Activated naive CD4-positive, alpha-beta T cell (primary cell): ENCODE results near the gene TRAPPC11.
"Not testable (repeated sequence)": the region's sequence is repeated elsewhere in the genome, so short reads cannot be mapped to it uniquely, and the experiment has no call there.

ENCODE experiments used
- DNase-seq, 4 experiments: peaks; one replicate each; lab custom pipeline; 2025; lab: John Stamatoyannopoulos, UW

TRAPPC11 gene

DNA sequence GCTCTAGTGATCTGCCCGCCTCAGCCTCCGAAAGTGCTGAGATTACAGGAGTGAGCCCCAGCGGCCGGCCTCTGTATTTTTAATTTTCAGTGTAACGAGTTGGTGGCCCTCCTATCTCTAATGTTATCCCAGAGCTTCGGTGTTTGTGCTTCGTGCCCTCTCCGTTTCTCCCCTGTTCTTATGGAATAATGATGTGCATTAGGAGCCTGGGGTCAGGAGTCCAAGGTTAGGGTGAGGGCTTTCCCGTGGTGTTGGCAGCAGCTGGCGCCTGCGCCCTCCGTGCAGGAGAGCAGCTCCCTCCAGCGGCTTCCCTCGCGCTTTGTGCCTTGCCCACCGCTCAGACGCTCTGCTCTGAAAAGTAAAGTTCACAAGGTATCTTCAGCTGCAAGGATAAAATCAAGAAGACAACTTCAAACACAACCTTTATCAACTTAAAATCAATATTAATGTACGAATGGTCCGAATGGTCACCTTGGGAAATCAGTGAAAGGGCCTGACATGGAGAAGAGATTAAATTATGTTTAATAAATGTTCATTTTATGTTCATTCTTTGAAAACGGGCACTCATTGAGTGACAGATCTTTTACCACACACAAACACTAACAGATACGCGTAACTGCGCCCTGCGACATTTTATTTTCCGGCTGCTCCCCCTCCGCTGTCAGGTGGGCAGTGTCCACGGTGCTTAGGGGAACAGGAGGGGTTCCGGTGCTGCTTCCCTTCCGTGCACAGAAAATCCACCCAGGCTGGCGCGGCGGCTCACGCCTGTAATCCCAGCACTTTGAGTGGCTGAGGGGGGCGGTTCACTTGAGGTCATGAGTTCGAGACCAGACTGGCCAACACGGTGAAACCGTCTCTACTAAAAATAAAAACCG, 62.4 kb downstream of the TRAPPC11 start:
- peak in 3 of 4 experiments; percentile 2 to 48 (median 14) for DNase-seq

DNA sequence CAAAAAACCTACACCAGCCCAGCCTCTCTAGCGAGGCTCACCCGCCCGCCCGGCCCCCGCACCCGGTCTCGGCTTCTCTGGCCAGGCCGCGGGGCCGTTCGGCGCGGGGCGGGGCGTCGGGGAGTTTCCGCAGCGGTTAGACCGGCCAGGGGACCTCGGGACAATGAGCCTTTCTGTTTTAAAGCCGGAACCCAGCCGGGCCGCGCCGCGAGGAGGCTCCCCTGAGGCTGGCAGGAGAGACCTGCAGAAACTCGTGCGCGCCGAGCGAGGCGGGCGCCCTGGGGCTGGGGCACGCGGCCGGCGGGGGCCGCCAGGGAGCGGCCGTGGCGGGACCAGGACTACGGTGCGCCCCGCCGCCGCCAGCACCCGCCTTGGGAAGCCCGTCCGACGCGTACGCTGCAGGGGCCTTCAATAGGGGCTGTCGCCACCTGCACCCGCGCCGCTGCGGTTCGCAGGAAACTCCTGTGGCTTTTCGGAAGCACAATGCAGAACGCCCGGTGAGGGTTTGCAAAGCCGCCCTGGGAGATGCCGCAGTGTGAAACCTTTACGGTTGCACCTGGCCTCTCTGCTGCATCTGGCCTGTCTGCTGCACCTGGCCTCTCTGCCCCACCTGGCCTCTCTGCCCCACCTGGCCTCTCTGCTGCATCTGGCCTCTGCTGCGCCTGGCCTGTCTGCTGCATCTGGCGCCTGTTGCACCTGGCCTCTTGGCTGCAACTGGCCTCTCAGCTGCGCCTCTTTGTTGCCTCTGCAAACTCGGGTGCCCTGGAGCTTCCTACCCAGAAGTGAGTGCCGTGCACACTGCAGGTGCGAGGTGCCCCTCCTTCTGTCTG, 63.9 kb downstream of the TRAPPC11 start:
- DNase-seq = peak; percentile 6 to 46 (median 13)

DNA sequence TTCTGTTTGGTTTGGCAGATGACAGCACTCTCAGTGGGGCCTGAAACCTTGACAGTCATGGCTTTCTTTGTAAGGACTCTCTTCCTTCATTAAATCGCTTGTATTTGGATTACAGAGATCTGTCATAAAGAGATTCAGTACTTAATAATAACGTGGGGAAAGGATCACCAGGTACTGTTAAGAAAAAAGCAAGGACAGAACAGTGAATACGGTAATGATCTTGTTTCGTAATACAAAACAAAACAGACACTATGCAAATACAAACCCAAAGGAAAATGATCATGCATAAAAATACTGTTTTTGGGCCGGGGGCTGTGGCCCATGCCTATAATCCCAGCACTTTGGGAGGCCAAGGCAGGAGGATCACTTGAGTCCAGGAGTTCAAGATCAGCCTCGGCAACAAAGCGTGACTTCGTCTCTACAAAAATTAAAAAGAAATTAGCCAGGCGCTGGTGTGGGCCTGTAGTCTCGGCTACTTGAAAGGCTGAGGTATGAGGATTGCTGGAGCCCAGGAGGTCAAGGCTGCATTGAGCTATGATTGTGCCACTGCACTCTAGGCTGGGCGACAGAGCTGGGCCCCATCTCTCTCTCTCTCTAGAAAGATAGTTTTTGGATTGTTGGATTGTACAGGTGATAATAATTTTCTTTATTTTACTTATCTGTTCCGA, 64.6 kb downstream of the TRAPPC11 start:
- no peak for DNase-seq

DNA sequence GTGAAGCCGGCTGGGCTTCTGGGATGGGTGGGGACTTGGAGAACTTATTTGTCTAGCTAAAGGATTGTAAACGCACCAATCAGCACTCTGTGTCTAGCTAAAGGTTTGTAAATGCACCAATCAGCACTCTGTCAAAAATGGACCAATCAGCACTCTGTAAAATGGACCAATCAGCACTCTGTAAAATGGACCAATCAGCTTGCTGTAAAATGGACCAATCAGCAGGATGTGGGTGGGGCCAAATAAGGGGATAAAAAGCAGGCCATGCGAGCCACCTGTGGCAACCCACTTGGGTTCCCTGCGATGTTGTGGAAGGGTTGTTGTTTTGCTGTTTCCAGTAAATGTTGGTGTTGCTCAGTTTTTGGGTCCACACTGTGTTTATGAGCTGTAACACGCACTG, 66.5 kb downstream of the TRAPPC11 start:
- DNase-seq = not testable (repeated sequence)

DNA sequence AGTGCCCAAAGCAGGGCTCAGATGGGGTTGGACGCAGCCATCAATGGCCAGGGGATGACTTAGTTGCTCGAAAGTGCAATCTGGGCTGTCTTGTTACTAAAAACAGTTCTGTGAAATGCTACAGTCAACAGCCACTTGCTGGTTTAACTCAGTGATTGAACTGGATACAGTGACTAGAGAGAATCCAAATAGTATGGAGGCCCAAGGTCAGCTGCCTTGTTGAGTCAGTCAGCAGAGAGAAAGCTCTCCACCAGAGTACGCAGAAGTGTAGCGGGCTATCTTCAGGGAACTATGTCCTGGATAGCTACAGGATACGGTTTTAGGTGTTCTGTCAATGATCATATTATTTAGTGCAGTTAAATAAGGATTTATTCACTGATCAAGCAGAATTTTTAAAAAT, 68.4 kb downstream of the TRAPPC11 start:
- DNase-seq = no peak

DNA sequence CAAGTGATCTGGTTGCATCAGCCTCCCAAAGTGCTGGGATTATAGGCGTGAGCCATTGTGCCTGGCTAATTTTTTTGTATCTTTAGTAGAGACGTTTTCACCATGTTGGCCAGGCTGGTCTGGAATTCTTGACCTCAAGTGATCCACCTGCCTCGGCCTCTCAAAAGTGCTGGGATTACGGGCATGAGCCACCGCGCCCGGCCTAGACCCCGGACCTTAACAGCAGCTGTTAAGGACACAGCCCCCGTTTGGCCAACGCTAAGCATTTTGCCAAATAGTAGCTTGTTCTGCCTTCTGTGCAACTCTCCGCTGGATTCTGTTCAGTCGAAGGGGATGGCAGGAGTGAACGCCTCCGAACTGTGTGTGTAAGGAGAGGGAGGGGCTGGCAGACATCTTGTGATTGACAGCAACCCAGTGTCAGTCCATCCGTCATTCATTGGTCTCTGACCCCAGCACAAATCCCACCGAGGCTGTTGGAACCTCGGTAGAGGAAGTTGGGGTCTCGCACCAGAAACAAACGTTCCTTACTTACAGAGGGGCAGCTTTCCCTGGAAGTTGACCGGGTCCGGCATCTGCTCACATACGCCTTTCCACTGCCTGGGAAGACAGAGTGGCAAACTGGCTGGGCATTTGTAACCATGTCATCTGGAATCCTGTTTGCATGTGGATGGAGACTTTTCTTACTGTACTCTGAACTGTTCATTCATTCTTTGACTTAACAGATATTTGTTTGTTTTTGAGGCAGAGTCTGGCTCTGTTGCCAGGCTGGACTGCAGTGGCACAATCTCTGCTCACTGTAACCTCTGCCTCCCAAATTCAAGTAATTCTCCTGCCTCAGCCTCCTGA, 69.4 kb downstream of the TRAPPC11 start:
- no peak for DNase-seq

DNA sequence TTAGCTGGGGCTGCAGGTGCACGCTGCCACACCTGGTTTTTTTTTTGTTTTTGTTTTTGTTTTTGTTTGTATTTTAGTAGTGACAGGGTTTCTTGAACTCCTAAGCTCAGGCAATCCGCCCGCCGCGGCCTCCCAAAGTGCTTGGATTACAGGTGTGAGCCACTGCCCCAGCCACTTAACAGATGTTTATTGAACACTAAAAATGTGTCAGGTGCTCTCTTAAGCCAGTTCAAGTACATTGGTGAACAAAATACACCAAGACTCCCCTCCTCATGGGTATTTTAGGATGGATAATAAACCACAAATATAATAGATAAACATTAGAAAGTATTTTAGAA, 69.9 kb downstream of the TRAPPC11 start:
- DNase-seq = no peak

DNA sequence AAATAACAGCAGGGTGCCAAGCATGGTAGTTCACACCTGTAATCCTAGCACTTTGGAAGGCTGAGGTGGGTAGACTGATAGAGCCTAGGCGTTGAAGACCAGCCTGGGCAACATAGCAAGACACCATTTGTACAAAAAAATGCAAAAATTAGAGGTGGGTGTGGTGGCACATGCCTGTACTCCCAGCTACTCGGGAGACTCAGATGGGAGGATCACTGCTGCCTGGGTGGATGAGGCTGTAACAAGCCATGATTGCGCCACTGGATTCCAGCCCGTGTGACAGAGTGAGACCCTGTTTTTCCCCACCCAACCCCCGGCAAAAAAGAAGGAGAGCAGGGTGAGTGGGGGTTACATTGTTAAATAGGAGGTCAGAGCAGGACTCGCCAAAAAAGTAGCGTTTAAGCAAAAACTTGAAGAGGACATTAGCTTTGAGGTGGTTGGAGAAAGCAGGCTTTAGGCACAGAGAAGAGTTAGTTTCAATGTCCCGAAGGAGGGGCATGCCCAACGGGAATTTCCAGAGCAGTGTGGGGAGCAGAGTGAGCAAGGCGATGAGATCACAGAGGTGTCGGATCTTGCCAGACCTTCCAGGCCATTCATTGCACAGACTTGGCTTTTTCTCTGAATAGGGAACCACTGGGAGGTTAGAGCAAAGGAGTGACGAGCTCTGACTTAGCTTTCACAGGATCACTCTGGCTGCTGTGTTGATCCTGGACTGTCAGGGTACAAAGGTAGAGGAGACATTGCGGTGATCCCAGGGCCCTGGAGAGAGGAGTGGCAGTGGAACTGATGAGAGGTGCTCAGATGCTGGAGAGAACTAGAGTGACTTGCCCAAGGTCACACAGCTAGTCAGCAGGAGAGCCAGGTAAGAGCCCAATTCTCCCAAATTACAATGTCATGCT, 70.6 kb downstream of the TRAPPC11 start:
- DNase-seq = no peak

DNA sequence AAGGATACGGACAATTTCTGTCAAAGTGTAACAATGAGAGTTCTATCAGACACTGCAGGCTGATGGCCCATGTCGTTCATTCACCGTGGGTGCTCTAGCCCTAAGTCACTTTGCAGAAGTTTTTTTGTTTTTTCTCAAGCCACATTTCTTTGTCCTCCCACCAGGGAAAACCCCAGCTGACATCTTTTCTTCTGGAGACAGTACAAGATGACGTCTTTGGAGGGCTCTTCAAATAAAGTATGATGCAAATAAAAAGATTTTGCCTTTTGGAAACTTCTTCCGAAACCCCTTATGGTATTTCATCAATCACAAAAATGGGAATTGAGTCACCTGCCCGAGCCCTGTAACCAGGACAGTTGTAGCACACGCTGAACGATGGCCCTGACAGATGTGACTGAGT, 73.2 kb downstream of the TRAPPC11 start:
- no peak for DNase-seq

DNA sequence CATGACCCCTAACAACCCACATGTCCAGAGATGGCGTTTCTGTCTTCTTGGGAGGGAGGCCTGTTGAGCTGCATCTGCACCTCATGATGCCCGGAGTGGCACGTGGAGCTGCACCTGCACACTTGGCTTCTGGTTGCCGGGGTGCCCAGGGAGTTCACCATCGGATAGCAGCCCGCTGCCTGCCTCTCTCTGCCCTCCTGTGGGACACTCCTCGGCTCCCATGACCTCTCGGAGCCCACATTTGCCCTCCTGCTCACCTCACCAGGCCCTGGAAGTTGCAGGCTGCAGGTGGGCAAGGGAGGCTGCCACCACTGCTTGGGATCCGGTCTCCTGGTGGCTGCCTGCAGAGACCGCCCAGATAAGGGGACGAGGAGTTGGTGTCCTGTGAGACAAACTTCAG, 74.1 kb downstream of the TRAPPC11 start:
- no peak for DNase-seq

DNA sequence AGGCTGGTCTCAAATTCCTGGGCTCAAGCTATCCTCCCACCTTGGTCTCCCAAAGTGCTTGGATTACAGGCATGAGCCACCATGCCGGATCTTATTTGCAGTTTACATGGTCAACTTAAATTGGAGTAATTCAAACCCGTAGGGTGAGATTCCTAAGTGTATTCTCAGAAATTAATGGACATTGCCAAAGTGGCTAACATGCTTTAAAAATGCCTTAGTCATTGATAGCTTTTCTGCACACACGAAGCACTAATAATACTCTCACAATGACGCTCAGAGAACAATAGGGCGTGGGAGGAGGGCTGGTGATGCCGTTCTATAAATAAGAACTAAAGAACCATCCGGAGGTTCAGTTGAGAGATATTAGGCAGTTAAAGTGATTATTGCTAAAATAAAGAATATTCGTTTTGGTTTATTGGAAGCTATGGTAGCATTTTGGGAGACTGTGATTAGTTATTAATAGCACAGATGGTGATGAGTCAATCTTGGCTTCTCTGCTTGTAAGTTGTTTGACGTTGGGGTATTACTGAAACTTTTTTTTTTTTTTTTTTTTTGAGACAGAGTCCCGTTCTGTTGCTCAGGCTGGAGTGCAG, 79.1 kb downstream of the TRAPPC11 start:
- no peak for DNase-seq

DNA sequence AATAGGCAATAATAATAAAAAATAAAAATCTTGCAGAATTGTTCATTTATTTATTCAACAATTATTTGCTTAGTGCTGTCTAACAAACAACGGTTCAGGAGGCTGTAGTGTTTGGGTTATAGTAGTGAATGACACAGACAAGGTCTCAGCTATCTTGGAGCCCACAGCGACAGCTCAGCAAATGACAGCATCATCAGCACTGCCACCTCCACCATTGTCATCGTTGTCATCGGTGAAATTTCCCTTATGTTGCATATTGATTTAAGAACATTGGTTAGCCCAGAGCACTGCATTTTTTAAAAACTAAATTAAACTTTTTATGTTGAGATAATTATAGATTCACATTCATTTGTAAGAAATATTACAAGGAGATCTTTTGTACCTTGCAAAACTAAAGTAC, 79.9 kb downstream of the TRAPPC11 start:
- DNase-seq = no peak

DNA sequence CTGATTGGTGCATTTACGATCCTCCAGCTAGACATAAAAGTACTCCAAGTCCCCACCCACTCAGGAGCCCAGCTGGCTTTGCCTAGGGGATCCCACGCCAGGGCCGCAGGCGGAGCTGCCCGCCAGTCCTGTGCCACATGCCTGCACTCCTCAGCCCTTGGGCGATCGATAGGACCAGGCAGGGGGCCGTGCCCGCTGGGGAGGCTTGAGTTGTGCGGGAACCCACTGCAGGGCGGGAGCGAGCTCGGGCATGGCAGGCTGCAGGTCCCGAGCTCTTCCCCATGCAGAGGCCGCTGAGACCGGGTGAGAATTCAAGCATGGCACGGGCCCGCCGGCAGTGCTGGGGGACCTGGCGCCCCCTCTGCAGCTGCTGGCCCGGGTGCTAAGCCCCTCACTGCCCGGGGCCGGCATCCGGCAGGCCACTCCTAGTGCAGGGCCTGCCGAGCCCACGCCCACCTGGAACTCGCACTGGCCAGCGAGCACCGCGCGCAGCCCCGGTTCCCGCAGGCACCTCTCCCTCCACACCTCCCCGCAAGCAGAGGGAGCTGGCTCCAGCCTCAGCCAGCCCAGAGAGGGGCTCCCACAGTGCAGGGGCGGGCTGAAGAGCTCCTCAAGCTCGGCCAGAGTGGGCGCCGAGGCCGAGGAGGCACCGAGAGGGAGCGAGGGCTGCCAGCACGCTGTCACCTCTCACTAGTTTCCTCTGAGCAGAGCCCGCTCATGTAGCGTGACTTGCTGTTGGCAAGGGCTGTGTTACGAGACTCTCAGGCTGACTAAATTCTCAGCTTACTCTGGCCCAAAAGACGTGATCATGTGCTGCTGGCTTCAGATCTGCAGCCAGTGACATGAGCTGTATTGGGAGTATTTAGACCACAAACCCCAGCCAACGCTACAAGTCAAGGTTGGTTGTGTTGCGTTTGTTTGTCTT, 87.5 kb downstream of the TRAPPC11 start:
- no peak for DNase-seq

DNA sequence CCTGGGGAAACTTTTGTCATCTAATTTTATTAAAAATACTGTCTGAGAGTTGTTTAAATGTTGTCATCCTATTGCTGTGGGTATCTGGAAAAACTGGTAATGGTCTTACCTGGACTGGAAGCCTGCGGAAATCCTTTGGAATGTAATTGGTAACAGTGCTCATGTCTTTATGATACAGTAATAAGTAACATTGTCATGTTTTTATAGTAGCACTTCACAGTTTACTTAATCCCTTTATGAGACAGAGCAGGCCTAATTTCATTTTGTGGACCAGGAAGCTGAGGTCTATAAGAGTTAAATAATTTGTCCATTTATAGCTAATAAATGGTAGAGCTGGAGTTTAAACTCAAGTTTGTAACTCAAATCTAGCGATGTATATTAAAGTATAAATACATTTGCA, 88.3 kb downstream of the TRAPPC11 start:
- DNase-seq = no peak

DNA sequence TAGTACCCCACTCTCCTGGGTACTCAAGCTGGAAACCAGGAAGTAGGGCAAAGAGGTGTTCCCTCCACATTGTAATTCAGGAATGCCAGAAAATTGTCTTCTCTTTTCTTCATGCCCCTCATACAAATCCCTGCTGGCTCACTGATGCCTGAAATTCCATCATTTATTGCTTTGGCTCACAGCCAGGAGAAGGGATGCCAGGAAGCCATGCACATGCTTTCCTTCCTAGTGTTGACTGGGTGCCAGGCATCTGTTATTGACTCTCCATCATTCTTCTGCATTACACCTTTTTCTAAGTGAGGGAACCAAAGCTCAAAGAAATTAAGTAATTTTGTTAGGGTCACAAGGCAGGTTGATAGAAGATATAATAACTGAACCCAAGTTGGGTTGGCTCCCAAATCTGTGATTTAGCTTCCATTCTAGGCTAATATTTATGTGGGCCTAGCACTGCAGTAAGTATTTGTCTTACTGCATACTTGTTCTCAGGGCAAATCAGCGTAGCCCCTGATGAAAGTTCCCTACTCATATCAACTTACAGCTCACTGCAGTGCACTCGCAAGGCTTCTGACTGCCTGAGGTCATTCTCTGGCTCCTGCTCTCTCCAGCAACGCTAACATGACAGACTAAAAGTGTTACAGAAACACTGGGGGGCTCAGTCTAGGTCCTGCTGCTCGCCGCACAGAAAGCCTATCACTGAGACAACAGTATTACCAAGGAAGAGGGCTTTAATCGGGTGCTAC, 89.0 kb downstream of the TRAPPC11 start:
- no peak for DNase-seq

DNA sequence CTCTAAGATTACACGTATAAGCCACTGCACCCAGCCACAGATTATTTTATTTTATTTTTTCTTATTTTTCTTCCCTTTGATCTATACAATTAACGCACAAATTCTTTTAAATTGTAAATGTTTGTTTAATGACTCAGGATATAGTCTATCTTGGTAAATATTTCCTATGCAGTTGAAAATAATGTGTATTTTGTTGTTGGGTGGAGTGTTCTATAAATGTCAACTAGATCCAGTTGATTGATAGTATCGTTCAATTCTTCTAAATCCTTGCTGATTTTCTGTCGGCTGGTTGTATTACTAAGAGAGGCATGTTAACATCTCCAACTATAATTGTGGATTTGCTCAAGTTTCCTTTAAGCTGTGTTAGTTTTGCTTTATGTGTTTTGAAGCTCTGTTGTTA, 92.0 kb downstream of the TRAPPC11 start:
- DNase-seq = no peak

DNA sequence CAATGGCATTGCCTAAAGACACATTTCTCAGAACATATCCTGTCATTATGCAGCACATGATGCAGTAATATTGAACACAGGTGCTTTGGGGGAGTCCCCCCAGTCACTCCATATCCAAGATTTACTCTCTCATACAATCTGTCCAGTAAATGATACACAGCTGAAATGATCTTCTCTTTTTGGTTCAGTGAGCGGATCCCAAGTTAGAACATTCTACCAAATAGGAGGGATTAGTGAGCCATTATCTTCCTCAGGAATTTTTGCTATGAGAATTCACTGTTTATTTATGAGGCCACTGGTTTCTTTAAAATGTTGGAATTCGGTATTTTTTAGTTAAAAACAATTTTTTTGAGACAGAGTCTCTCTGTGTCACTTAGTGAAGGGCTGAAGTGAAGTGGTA, 96.5 kb downstream of the TRAPPC11 start:
- DNase-seq = no peak

DNA sequence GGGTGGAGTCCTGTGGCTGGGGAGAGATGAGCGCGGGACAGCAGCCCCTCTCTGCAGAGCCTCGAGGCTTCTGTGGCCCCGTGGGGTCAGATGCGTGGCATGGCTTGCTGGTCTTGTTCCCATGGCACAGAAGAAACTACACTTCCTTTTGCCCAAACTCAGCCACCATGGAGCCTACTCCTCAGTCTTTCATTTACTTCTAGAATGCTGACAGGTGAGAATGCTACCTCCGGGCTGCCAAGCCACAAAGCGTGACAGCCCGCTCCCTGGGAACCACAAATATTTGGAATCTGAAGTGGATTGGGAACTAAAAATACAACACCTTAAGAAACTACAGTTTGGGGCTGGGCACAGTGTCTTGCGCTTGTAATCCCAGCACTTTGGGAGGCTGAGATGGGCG, 98.0 kb downstream of the TRAPPC11 start:
- DNase-seq = no peak
